ENCODE results near the gene EXOC7. TPM values are rescaled to one million over a fixed set of nuclear protein-coding genes. Genes with fewer than 3 reads are reported as not detected.

EXOC7 gene
- 90.0 and 119 TPM in 2 replicates for total RNA-seq

GRCh38 chr17:76103274-76104139, at the start of gene EXOC7:
TSS of gene EXOC7 (minus strand) at chr17:76103787. CDS start at chr17:76103692, 95 bp downstream.

GRCh38 chr17:76141212-76142038, 37.8 kb upstream of the EXOC7 start, which contains the start of gene FOXJ1:
TSS of gene FOXJ1 (minus strand) at chr17:76141245. CDS start at chr17:76140395, 850 bp downstream.

GRCh38 chr17:76078860-76079534, 24.6 kb downstream of the EXOC7 start, which contains the start of gene ZACN:
TSS of gene ZACN (plus strand) at chr17:76079182. CDS start at chr17:76079265, 83 bp downstream.

GRCh38 chr17:76074390-76075363, 28.9 kb downstream of the EXOC7 start, which contains the start of gene GALR2:
TSS of gene GALR2 (plus strand) at chr17:76074781. CDS start at chr17:76074884, 103 bp downstream.

GRCh38 chr17:76072148-76072858, 31.3 kb downstream of the EXOC7 start, which contains the start of gene SRP68:
TSS of gene SRP68 (minus strand) at chr17:76072517. CDS start at chr17:76072491, 26 bp downstream.

Other genes starting within 250 kb of the EXOC7 start
- gene WBP2, start 248.5 kb downstream of the EXOC7 start, total RNA-seq: 22.7 and 36.3 TPM in 2 replicates
- 8.4 and 23.0 TPM in 2 replicates for gene TRIM47, start 225.2 kb downstream of the EXOC7 start, total RNA-seq
- gene TRIM65, start 206.8 kb downstream of the EXOC7 start, total RNA-seq: 8.7 and 12.3 TPM in 2 replicates
- 21.5 and 26.8 TPM in 2 replicates for gene MRPL38, start 198.9 kb downstream of the EXOC7 start, total RNA-seq
- gene FBF1, start 162.7 kb downstream of the EXOC7 start, total RNA-seq: 9.8 and 16.6 TPM in 2 replicates
- 50.6 and 61.0 TPM in 2 replicates for gene ACOX1, start 124.6 kb downstream of the EXOC7 start, total RNA-seq
- 13.1 and 21.3 TPM in 2 replicates for gene TEN1, start 124.5 kb downstream of the EXOC7 start, total RNA-seq
- gene CDK3, start 102.9 kb downstream of the EXOC7 start, total RNA-seq: 1.4 and 3.0 TPM in 2 replicates
- gene EVPL, start 76.5 kb downstream of the EXOC7 start, total RNA-seq: 0.09 and 0.16 TPM in 2 replicates
- gene SRP68, start 31.3 kb downstream of the EXOC7 start, total RNA-seq: 26.4 and 32.6 TPM in 2 replicates
- not detected in 2 replicates for gene GALR2, start 29.0 kb downstream of the EXOC7 start, total RNA-seq
- gene ZACN, start 24.6 kb downstream of the EXOC7 start, total RNA-seq: under 0.01 TPM in 1 of 2 replicates, not detected in the other
- gene FOXJ1, start 37.5 kb upstream of the EXOC7 start, total RNA-seq: not detected in 2 replicates
- 0.32 and 0.34 TPM in 2 replicates for gene RNF157, start 136.7 kb upstream of the EXOC7 start, total RNA-seq
- 1.5 and 1.9 TPM in 2 replicates for gene UBALD2, start 161.6 kb upstream of the EXOC7 start, total RNA-seq
- 3.0 and 5.5 TPM in 2 replicates for gene QRICH2, start 204.5 kb upstream of the EXOC7 start, total RNA-seq